Nephron progenitor cell (in vitro differentiated cells): ENCODE results near the gene NR3C2.
"Not testable (repeated sequence)": the region's sequence is repeated elsewhere in the genome, so short reads cannot be mapped to it uniquely, and the experiment has no call there.

Experiments used
- DNase-seq: peaks from one replicate; pipeline ENCODE4 v3.0.0; 2021
- H3K27ac Mint-ChIP-seq: 2 replicates; pipeline ENCODE4 v1.8.0; 2021; ENCODE audit warnings: mild to moderate bottlenecking, moderate library complexity, mixed read lengths
- H3K27me3 Mint-ChIP-seq: 2 replicates; pipeline ENCODE4 v1.8.0; 2021; ENCODE audit warnings: mild to moderate bottlenecking, low read depth, mixed read lengths; ENCODE audit not compliant: poor library complexity
- H3K36me3 Mint-ChIP-seq: 2 replicates; pipeline ENCODE4 v1.8.0; 2021; ENCODE audit warnings: low read depth, mixed read lengths
- H3K4me1 Mint-ChIP-seq: 2 replicates; pipeline ENCODE4 v1.8.0; 2021; ENCODE audit warnings: mixed read lengths
- H3K4me3 Mint-ChIP-seq: 2 replicates; pipeline ENCODE4 v1.8.0; 2021; ENCODE audit warnings: mild to moderate bottlenecking, moderate library complexity, mixed read lengths
- H3K9me3 Mint-ChIP-seq: 2 replicates; pipeline ENCODE4 v1.8.0; 2021; ENCODE audit warnings: mild to moderate bottlenecking, moderate library complexity, mixed read lengths
- TF ChIP-seq, protein P1 (sequence below): fragments of 200-600 bp; sonication (generic); IDR thresholded peaks from 2 replicates; pipeline ENCODE4 v1.5.0; 2021; ENCODE audit warnings: antibody characterized with exemption

NR3C2 gene

DNA sequence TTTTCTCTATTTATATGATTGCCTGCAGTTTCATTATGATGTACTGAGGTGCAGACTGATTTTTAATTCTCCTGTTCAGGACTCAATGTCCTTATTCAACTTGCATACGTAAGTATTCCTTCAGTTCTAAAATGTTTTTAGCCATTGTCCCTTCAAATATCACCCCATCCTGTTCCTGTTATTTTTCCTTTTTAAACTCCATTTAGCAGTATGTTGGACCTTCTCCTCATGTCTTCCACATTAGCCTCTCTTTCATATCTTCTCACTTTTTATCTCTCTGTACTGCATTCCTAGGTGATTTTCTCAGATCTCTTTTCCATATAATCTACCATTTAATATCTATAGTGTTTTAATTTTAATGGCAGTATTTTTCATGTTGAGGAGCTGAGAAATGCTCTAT is 317.7 kb downstream of the NR3C2 start:
- TF ChIP-seq, protein P1, sequence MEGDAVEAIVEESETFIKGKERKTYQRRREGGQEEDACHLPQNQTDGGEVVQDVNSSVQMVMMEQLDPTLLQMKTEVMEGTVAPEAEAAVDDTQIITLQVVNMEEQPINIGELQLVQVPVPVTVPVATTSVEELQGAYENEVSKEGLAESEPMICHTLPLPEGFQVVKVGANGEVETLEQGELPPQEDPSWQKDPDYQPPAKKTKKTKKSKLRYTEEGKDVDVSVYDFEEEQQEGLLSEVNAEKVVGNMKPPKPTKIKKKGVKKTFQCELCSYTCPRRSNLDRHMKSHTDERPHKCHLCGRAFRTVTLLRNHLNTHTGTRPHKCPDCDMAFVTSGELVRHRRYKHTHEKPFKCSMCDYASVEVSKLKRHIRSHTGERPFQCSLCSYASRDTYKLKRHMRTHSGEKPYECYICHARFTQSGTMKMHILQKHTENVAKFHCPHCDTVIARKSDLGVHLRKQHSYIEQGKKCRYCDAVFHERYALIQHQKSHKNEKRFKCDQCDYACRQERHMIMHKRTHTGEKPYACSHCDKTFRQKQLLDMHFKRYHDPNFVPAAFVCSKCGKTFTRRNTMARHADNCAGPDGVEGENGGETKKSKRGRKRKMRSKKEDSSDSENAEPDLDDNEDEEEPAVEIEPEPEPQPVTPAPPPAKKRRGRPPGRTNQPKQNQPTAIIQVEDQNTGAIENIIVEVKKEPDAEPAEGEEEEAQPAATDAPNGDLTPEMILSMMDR, result no peak
- Mint-ChIP-seq H3K4me1 (no peaks in the 10 kb centered on the region), H3K4me3 (no peak overlapping the region), H3K27ac (no peak overlapping the region), H3K36me3 (peaks cover 30% of the 10 kb centered on the region), H3K27me3 (peaks cover 7% of the 10 kb centered on the region), H3K9me3 (peaks cover 49% of the 10 kb centered on the region)
- DNase-seq, result no peak

DNA sequence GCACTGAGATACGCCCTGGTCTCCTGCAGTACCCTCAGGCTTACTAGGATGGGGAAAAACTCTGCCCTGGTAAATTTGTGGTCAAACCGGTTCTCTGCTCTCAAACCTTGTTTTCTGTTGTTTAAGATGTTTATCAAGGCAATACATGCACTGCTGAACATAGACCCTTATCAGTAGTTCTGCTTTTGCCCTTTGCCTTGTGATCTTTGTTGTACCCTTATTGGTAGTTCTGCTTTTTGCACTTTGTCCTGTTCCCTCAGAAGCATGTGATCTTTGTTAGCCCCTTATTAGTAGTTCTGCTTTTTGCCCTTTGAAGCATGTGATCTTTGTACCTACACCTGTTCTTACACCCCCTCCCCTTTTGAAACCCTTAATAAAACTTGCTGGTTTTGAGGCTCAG is 319.1 kb downstream of the NR3C2 start:
- DNase-seq, H3K4me1 Mint-ChIP-seq, H3K27ac Mint-ChIP-seq, H3K27me3 Mint-ChIP-seq, H3K4me3 Mint-ChIP-seq: not testable (repeated sequence)
- Mint-ChIP-seq H3K9me3 (peaks cover 49% of the 10 kb centered on the region), H3K36me3 (peaks cover 30% of the 10 kb centered on the region)

DNA sequence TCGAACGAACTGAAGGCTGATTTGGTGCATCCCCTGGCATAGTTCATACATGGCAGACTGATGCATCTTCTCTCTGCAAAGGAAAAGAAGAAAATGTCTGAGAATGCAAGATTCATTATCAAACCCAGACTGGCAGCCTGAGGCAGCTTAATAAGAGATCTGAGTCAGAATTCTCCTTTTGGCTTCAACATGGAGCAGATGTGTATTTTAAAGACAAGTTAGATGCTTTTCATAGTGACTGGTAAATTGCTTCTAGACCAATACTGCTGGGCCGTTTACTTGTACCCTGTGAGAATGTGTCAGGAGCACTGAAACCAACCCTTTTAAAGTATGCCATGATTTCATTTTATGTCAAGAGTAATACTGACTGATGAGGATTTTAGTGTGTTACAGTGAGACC is 322.0 kb downstream of the NR3C2 start:
- Mint-ChIP-seq H3K27me3 (peaks cover 7% of the 10 kb centered on the region), H3K9me3 (peaks cover 36% of the 10 kb centered on the region), H3K4me3 (no peak overlapping the region), H3K27ac (no peak overlapping the region), H3K36me3 (peaks cover 30% of the 10 kb centered on the region), H3K4me1 (no peaks in the 10 kb centered on the region)
- TF ChIP-seq, protein P1, result no peak
- no peak for DNase-seq

DNA sequence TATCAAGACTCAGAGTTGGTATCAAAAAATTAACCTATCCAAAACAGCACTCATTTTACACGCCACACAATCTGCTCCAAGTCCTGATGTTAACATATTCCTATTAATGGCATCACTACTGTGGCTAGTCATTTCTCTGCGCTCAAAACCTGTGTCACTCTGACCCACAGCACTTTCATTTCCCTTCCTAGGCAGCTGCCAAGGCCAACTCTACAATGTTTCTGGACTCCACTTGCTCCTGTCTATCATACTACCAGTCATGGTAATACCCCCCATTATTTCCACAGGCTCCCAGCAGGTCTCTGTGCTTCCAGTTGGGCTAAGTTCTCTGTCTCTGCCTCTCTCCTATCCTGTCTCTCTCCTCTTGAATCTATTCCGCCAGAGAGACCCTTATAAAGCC is 323.6 kb downstream of the NR3C2 start:
- DNase-seq, result no peak
- Mint-ChIP-seq H3K9me3 (peaks cover 21% of the 10 kb centered on the region), H3K27ac (no peak overlapping the region), H3K4me3 (no peak overlapping the region), H3K36me3 (peaks cover 16% of the 10 kb centered on the region), H3K4me1 (no peaks in the 10 kb centered on the region), H3K27me3 (peaks cover 6% of the 10 kb centered on the region)
- TF ChIP-seq, protein P1, result no peak

DNA sequence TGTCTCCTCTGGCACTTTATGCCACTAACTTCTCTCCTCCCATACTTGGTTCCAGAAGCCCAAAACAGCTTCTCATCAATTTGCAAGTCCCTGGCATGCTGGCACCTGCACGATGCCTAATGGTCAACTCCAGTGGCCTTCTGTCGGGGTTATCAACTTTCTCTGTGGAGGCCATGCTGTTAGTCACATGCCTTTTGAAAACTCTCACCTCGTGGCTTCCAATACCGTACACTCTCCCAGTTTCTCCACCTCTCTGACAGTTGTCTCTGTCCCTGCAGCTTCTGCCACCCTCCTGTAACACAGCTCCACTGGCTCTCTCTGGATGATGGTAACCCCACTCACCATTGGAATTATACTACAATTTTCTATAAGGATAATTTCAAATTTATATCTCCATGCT is 324.0 kb downstream of the NR3C2 start:
- TF ChIP-seq, protein P1, result no peak
- peaks cover 11% of the 10 kb centered on the region for H3K36me3 Mint-ChIP-seq

DNA sequence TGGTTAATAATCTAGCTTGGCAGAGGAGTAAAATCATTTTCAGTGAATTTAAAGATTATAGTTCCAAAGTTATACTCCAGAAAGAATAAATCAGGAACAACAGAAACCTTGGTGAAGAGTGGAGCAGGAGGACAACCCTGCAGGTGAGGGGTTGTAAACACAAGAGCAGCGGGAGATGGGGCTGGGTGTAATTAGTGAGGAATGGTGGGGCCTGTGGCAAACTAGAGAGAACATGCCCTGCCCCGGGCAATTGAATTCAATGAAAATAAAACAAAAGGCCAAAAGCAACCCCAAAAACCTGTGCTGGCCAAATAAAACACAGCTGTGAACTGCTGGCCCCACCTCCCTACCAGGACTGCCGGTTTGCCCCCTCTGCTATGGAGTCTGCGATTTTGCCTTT is 325.2 kb downstream of the NR3C2 start:
- Mint-ChIP-seq H3K4me1 (no peaks in the 10 kb centered on the region), H3K27ac (no peak overlapping the region), H3K9me3 (peaks cover 4% of the 10 kb centered on the region), H3K36me3 (peaks cover 1% of the 10 kb centered on the region), H3K27me3 (no peaks in the 10 kb centered on the region), H3K4me3 (no peak overlapping the region)
- TF ChIP-seq, protein P1, result no peak
- DNase-seq, result no peak

More for the DNA sequence above, 324.0 kb downstream of the NR3C2 start:
- Mint-ChIP-seq H3K4me3 (no peak overlapping the region), H3K27me3 (peaks cover 1% of the 10 kb centered on the region), H3K4me1 (no peaks in the 10 kb centered on the region), H3K9me3 (peaks cover 16% of the 10 kb centered on the region), H3K27ac (no peak overlapping the region)
- DNase-seq, result no peak
